Coronary artery (tissue), 2 donors: ENCODE measurements around the gene SULT1E1.
"Not testable (repeated sequence)": the region's sequence is repeated elsewhere in the genome, so short reads cannot be mapped to it uniquely, and the experiment has no call there.

ENCODE experiments used
- DNase-seq: peaks from one replicate; pipeline ENCODE4 v3.0.0-alpha.2; 2017; ENCODE audit warnings: low spot score
- H3K27ac ChIP-seq, 2 donors: fragments of 200-600 bp; sonication (generic); one replicate each; pipeline ENCODE4 v1.5.1; 2016 to 2019
- H3K4me3 ChIP-seq: fragments of 200-600 bp; sonication (generic); 2 replicates; pipeline ENCODE4 v1.5.1; 2016; ENCODE audit warnings: mild to moderate bottlenecking, moderate library complexity
- TF ChIP-seq, protein P1 (sequence below): fragments of 200-600 bp; sonication (generic); IDR thresholded peaks from one replicate; pipeline ENCODE4 v1.5.1; 2019; ENCODE audit warnings: antibody characterized with exemption

SULT1E1 gene

DNA sequence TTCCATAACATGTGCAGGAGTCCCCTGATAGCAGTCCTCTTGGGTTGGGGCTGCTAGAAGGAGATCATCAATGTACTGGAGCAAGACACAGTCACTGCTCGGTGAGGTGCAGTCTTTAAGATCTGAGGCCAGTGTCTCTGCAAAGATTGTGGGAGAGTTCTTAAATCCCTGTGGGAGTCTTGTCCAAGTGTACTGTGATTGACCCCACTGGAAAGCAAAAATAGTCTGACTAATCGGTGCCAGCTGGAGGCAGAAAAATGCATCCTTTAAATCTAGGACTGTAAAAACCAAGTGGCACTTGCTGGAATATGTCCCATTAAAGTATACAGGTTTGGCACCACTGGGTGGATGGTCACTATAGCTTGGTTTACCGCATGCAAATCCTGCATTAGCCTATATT lies 31.1 kb downstream of the SULT1E1 start:
- TF ChIP-seq, protein P1, sequence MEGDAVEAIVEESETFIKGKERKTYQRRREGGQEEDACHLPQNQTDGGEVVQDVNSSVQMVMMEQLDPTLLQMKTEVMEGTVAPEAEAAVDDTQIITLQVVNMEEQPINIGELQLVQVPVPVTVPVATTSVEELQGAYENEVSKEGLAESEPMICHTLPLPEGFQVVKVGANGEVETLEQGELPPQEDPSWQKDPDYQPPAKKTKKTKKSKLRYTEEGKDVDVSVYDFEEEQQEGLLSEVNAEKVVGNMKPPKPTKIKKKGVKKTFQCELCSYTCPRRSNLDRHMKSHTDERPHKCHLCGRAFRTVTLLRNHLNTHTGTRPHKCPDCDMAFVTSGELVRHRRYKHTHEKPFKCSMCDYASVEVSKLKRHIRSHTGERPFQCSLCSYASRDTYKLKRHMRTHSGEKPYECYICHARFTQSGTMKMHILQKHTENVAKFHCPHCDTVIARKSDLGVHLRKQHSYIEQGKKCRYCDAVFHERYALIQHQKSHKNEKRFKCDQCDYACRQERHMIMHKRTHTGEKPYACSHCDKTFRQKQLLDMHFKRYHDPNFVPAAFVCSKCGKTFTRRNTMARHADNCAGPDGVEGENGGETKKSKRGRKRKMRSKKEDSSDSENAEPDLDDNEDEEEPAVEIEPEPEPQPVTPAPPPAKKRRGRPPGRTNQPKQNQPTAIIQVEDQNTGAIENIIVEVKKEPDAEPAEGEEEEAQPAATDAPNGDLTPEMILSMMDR = no peak
- DNase-seq = no peak
- Histone ChIP-seq H3K27ac (no peak overlapping the region), H3K4me3 (no peak overlapping the region)

DNA sequence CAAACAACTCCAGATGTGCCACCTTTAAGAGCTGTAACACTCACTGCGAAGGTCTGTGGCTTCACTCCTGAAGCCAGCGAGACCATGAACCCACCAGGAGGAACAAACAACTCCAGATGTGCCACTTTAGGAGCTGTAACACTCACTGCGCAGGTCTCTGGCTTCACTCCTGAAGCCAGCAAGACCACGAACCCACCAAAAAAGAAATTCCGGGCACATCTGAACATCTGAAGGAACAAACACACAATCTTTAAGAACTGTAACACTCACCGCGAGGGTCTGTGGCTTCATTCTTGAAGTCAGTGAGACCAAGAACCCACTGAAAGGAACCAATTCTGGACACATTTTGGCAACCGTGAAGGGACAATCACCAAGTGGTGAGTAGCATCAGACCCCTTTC lies 34.9 kb downstream of the SULT1E1 start:
- not testable (repeated sequence) for H3K27ac ChIP-seq, DNase-seq, H3K4me3 ChIP-seq

DNA sequence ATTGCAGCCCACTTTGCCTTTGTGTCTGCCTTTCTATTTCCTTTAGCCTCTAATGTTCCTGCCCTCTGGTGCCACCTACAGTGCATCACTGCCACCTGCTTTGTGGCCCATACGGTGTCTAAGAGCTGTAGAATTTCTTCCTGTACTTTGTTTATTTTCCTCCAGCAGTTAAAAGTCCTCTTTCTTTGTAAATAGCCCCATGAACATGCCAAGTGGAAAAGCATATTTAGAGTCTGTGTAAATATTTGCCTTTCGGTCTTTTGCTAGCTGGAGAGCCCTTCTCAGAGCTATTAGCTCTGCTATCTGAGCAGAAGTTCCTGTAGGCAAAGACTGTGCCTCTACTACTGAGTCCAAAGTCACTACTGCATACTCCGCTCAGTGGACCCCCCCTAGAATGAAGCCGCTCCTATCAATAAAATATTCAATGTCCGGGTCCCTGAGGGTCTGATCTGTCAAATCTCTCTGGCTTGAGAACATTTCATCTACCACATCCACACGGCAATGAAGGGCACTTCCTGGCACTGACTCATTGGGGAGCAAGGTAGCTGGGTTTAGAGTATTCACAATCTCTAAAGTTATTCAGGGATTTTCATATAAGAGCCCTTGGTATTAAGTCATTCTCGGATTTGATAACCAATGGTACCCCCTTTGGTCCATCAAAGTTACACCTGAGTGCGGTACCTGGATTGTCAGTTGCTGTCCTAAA lies 36.3 kb downstream of the SULT1E1 start:
- no peak overlapping the region for H3K27ac ChIP-seq
- TF ChIP-seq, protein P1 = no peak
- H3K4me3 ChIP-seq = no peak overlapping the region
- no peak for DNase-seq

DNA sequence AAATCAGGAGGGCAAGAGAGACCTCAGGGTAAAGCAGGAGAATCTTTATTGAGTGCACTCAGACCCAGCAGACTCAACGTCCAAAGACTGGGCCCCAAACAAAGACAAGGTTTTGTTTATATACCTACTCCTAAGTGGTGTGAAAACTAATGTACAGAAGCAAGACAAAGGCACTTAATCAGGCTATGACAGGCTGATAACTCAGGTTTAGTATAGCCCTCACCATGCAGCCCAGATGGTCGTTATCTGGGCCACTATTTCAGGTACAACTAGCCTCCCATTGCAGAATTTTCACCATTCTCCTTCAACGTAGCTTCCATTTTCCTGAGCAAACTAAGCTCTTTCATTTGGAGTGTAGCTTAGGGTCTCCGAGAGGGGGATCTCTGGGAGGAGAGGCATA lies 36.9 kb downstream of the SULT1E1 start:
- no peak overlapping the region for H3K4me3 ChIP-seq
- TF ChIP-seq, protein P1 = no peak
- no peak overlapping the region for H3K27ac ChIP-seq
- no peak for DNase-seq

DNA sequence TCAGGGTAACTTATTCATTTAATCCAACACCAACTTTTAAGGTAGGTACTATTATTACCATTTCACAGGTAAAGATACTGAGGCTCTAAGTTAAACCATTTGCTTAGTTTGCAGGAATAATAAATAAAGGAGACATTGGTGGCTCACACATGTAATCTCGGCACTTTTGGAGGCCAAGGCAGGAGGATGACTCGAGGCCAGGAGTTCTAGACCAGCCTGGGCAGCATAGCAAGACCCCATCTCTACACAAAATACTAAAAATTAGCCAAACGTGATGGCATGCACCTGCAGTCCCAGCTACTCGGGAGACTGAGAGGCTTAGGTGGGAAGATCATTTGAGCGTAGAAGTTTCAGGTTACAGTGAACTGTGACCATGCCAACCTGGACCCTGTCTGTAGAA lies 37.7 kb downstream of the SULT1E1 start:
- TF ChIP-seq, protein P1 = no peak
- H3K4me3 ChIP-seq = no peak overlapping the region
- no peak overlapping the region for H3K27ac ChIP-seq
- DNase-seq = no peak

DNA sequence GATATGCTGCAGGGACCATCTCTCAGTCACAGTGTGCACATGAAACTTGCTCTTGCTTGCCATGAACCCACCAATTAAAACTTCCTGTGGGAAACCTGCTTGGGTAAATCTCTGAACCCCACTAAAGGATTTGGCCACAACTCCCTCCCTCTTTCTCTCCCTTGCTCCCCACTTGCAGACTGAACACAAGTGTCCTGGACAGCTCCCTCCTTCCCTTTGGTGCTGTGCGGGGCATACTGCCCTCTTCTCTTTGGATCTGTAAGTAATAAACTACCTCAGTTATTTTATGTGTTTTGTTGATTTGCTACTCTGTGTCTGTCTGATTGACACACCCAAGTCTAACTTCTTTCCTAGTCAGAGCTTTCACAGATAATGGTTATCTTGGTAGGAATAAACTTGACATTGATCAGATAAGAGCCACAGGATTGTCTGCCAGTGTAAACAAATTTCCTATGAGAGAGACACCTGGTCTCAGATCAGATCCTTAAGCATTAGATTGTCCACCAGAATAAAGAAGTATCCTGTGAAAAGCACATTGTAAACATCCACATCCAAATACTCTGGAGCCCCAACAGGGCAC lies 41.8 kb downstream of the SULT1E1 start:
- TF ChIP-seq, protein P1 = no peak
- DNase-seq = no peak
- H3K27ac ChIP-seq = no peak overlapping the region
- H3K4me3 ChIP-seq = no peak overlapping the region

DNA sequence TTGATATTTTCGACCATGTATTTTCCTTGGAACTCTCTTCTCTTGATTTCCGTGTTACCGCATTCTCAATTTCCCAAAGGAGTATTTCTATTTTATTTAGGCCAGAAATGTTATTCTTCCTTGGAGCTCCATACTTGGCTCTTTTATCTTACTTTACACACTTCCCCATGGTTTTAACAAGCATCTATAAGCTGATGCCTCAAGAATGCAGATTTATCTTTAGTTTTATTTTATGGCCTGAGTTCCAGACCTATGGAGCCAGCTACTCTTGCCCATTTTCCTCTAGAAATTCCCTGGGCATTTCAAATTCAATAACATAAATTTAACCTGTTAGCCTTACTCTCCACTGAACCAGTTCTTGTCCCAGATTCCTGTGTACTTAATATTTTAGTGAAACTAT lies 43.7 kb downstream of the SULT1E1 start:
- H3K27ac ChIP-seq = no peak overlapping the region
- H3K4me3 ChIP-seq = no peak overlapping the region
- TF ChIP-seq, protein P1 = no peak
- DNase-seq = no peak
